D721Med (cell line): ENCODE results near the gene AMMECR1.

Experiments
- DNase-seq: peaks from one replicate; pipeline ENCODE4 v3.0.0; 2011; ENCODE audit warnings: low spot score; ENCODE audit not compliant: insufficient read length
- FAIRE-seq: peaks from 2 replicates; lab custom pipeline; 2011; peaks lifted over from hg19 to GRCh38; lab: Jason Lieb, UNC
- CTCF ChIP-seq: IDR thresholded peaks from 2 replicates; pipeline ENCODE4 v1.5.1; 2012; ENCODE audit warnings: mild to moderate bottlenecking, control low read depth; ENCODE audit not compliant: insufficient read depth; ENCODE audit errors: missing control alignments

The AMMECR1 gene

GRCh38 chrX:110182362-110182761 lies 135.5 kb downstream of the AMMECR1 start:
- DNase-seq: no peak
- no peak for FAIRE-seq
- TF ChIP-seq CTCF: no peak

GRCh38 chrX:110181459-110182137 lies 136.3 kb downstream of the AMMECR1 start:
- FAIRE-seq: no peak
- no peak for DNase-seq
- TF ChIP-seq CTCF: no peak

GRCh38 chrX:110180928-110181310 lies 137.0 kb downstream of the AMMECR1 start:
- TF ChIP-seq CTCF: no peak
- FAIRE-seq (no peak), DNase-seq (no peak)

GRCh38 chrX:110180176-110180927 lies 137.5 kb downstream of the AMMECR1 start:
- no peak for TF ChIP-seq CTCF
- no peak for FAIRE-seq
- DNase-seq: no peak

GRCh38 chrX:110178179-110178865 lies 139.6 kb downstream of the AMMECR1 start:
- no peak for TF ChIP-seq CTCF
- DNase-seq (no peak), FAIRE-seq (no peak)

GRCh38 chrX:110175696-110176095 lies 142.2 kb downstream of the AMMECR1 start:
- DNase-seq (no peak), FAIRE-seq (no peak)
- TF ChIP-seq CTCF: no peak
